HepG2 (cell line): ENCODE measurements around the gene POLDIP3. TPM values are rescaled to one million over a fixed set of nuclear protein-coding genes. Genes with fewer than 3 reads are reported as not detected.

Source experiments
- ATAC-seq: fragments of 200-7000 bp; cut with Tn5 transposase; 3 replicates; pipeline ENCODE4 v1.9.1; 2020; ENCODE audit warnings: mild to moderate bottlenecking, moderate library complexity
- BruUV-seq: library from RNA; stranded (reverse); fragments of 400-500 nt; replicated peaks from 2 replicates; lab custom pipeline; 2021; lab: Mats Ljungman, UMichigan
- CTCF ChIA-PET: fragments of 300-600 bp; formaldehyde crosslinking; extraction: SDS; loops from one replicate; lab custom pipeline; 2021; ENCODE audit warnings: low total read pairs, inconsistent platforms, low intra/inter-chr PET ratio; lab: Yijun Ruan, JAX
- POLR2A ChIA-PET: fragments of 350-600 bp; sonication (Branson Sonifier 250); formaldehyde crosslinking; loops from one replicate; lab custom pipeline; 2020; ENCODE audit warnings: antibody characterized with exemption, inconsistent platforms; lab: Yijun Ruan, JAX
- DNase-seq: peaks from one replicate; pipeline ENCODE4 v3.0.0-alpha.2; 2015; ENCODE audit warnings: low spot score
- FAIRE-seq: peaks from 3 replicates; lab custom pipeline; 2011; peaks lifted over from hg19 to GRCh38; lab: Jason Lieb, UNC
- H2AFZ ChIP-seq: one replicate; pipeline ENCODE4 v1.6.1; 2011; ENCODE audit warnings: low read length, inconsistent platforms
- H3K27ac ChIP-seq: fragments of 300-600 bp; 3 replicates; pipeline ENCODE4 v1.8.0; 2011; ENCODE audit warnings: mixed run types, mild to moderate bottlenecking, mixed read lengths, low read length, inconsistent platforms; ENCODE audit not compliant: insufficient read depth; ENCODE audit errors: extremely low read length
- H3K27me3 ChIP-seq, 2 experiments: fragments of 200-600 bp in 1 of 2; 2 replicates in 1 of 2; 3 replicates in 1 of 2; pipeline versions ENCODE4 v1.6.0 to v1.8.0; 2011; ENCODE audit warnings: low read length in 2 of 2, mild to moderate bottlenecking in 2 of 2, moderate library complexity in 2 of 2, inconsistent platforms in 1 of 2; ENCODE audit not compliant: insufficient read depth in 2 of 2, control insufficient read depth in 1 of 2
- H3K36me3 ChIP-seq, 2 experiments: fragments of 200-600 bp in 1 of 2; replicated peaks in 1 of 2; 2 replicates in 1 of 2; 3 replicates in 1 of 2; pipeline versions ENCODE4 v1.5.1 to v1.8.0; 2011; ENCODE audit warnings: low read length in 2 of 2, inconsistent platforms in 1 of 2; ENCODE audit not compliant: insufficient read depth in 2 of 2, control insufficient read depth in 1 of 2
- H3K4me1 ChIP-seq: 2 replicates; pipeline ENCODE4 v1.5.1; 2012; ENCODE audit warnings: low read length, inconsistent platforms; ENCODE audit not compliant: insufficient read depth
- H3K4me2 ChIP-seq: 2 replicates; pipeline ENCODE4 v1.6.0; 2011; ENCODE audit warnings: low read depth, low read length, inconsistent platforms
- H3K4me3 ChIP-seq, 3 experiments: fragments of 200-600 bp in 1 of 3; sonication (generic), shearing (Covaris generic) in 1 of 3; replicated peaks in 1 of 3; 2 replicates each; pipeline ENCODE4 v1.5.1; 2011 to 2016; ENCODE audit warnings: low read length in 3 of 3, inconsistent platforms in 2 of 3, low read depth in 2 of 3, mild to moderate bottlenecking in 2 of 3, control low read depth in 1 of 3, mixed read lengths in 1 of 3; ENCODE audit not compliant: insufficient read depth in 1 of 3
- H3K79me2 ChIP-seq: one replicate; pipeline ENCODE4 v1.6.1; 2011; ENCODE audit warnings: low read length, inconsistent platforms; ENCODE audit not compliant: insufficient read depth
- H3K9ac ChIP-seq: 2 replicates; pipeline ENCODE4 v1.6.0; 2011; ENCODE audit warnings: mild to moderate bottlenecking, low read depth, low read length, inconsistent platforms; ENCODE audit not compliant: insufficient read depth
- H3K9me3 ChIP-seq: 2 replicates; pipeline ENCODE4 v1.5.1; 2012; ENCODE audit warnings: mild to moderate bottlenecking, low read length
- H4K20me1 ChIP-seq: 2 replicates; pipeline ENCODE4 v1.6.0; 2011; ENCODE audit warnings: inconsistent platforms, mild to moderate bottlenecking, low read length, moderate library complexity; ENCODE audit not compliant: insufficient read depth
- ATM ChIP-seq: fragments of 450-650 bp; IDR thresholded peaks from 2 replicates; pipeline ENCODE4 v1.7.1; 2017; ENCODE audit warnings: mild to moderate bottlenecking, borderline replicate concordance
- HNRNPLL ChIP-seq: fragments of 200-400 bp; formaldehyde crosslinking; IDR thresholded peaks from 2 replicates; pipeline ENCODE4 v1.6.1; 2017; ENCODE audit warnings: mild to moderate bottlenecking, low read depth, low read length; ENCODE audit not compliant: poor library complexity, severe bottlenecking
- NFE2L1 ChIP-seq: sonication (generic); formaldehyde crosslinking; IDR thresholded peaks from 2 replicates; pipeline ENCODE4 v1.4.0; 2020; ENCODE audit warnings: missing genetic modification reagents, mild to moderate bottlenecking, borderline replicate concordance
- PCBP1 ChIP-seq: fragments of 200-400 bp; formaldehyde crosslinking; IDR thresholded peaks from 2 replicates; pipeline ENCODE4 v1.6.1; 2017; ENCODE audit warnings: mild to moderate bottlenecking, low read depth, low read length, borderline replicate concordance
- SIX1 ChIP-seq: sonication (generic); formaldehyde crosslinking; IDR thresholded peaks from 2 replicates; pipeline ENCODE4 v1.4.0; 2020; ENCODE audit warnings: missing genetic modification reagents, borderline replicate concordance
- SNAI1 ChIP-seq: sonication (generic); formaldehyde crosslinking; IDR thresholded peaks from 2 replicates; pipeline ENCODE4 v1.5.0; 2020; ENCODE audit warnings: mild to moderate bottlenecking, missing genetic modification reagents, borderline replicate concordance
- SP4 ChIP-seq: sonication (generic); formaldehyde crosslinking; IDR thresholded peaks from 2 replicates; pipeline ENCODE4 v1.8.1; 2023; ENCODE audit warnings: mild to moderate bottlenecking, missing genetic modification reagents
- TARDBP ChIP-seq: sonication (generic); formaldehyde crosslinking; IDR thresholded peaks from 2 replicates; pipeline ENCODE4 v1.8.0; 2022; ENCODE audit warnings: mild to moderate bottlenecking, missing genetic modification reagents
- TBX2 ChIP-seq: sonication (generic); formaldehyde crosslinking; IDR thresholded peaks from 2 replicates; pipeline ENCODE4 v1.5.0; 2020; ENCODE audit warnings: missing genetic modification reagents, mild to moderate bottlenecking, borderline replicate concordance
- ZMAT3 ChIP-seq: sonication (generic); formaldehyde crosslinking; conservative IDR thresholded peaks from 2 replicates; pipeline ENCODE4 v1.7.0; 2021; ENCODE audit warnings: missing genetic modification reagents
- ZNF12 ChIP-seq: sonication (generic); formaldehyde crosslinking; IDR thresholded peaks from 2 replicates; pipeline ENCODE4 v1.5.0; 2020; ENCODE audit warnings: missing genetic modification reagents
- ZNF121 ChIP-seq: sonication (generic); formaldehyde crosslinking; IDR thresholded peaks from 2 replicates; pipeline ENCODE4 v1.5.0; 2020; ENCODE audit warnings: mild to moderate bottlenecking, missing genetic modification reagents
- ZNF232 ChIP-seq: sonication (generic); formaldehyde crosslinking; IDR thresholded peaks from 2 replicates; pipeline ENCODE4 v1.4.0; 2020; ENCODE audit warnings: missing genetic modification reagents, borderline replicate concordance
- ZNF264 ChIP-seq: sonication (generic); formaldehyde crosslinking; IDR thresholded peaks from 2 replicates; pipeline ENCODE4 v1.4.0; 2020; ENCODE audit warnings: missing genetic modification reagents
- ZNF292 ChIP-seq: sonication (generic); formaldehyde crosslinking; IDR thresholded peaks from 2 replicates; pipeline ENCODE4 v1.8.1; 2022; ENCODE audit warnings: mild to moderate bottlenecking, low read depth, missing genetic modification reagents, borderline replicate concordance
- ZNF501 ChIP-seq: sonication (generic); formaldehyde crosslinking; IDR thresholded peaks from 2 replicates; pipeline ENCODE4 v1.5.1; 2020; ENCODE audit warnings: mild to moderate bottlenecking, moderate library complexity, missing genetic modification reagents
- ZNF652 ChIP-seq: IDR thresholded peaks from 2 replicates; pipeline ENCODE4 v1.6.1; 2016; ENCODE audit warnings: low read depth, borderline replicate concordance
- ZNF75D ChIP-seq: sonication (generic); formaldehyde crosslinking; IDR thresholded peaks from 2 replicates; pipeline ENCODE4 v1.8.1; 2023; ENCODE audit warnings: missing genetic modification reagents, mild to moderate bottlenecking, borderline replicate concordance
- ZNF777 ChIP-seq: sonication (generic); formaldehyde crosslinking; IDR thresholded peaks from 2 replicates; pipeline ENCODE4 v1.4.0; 2020; ENCODE audit warnings: missing genetic modification reagents
- ZNF788 ChIP-seq: sonication (generic); formaldehyde crosslinking; IDR thresholded peaks from 2 replicates; pipeline ENCODE4 v1.5.0; 2020; ENCODE audit warnings: mild to moderate bottlenecking, missing genetic modification reagents, borderline replicate concordance
- ZSCAN12 ChIP-seq: sonication (generic); formaldehyde crosslinking; IDR thresholded peaks from 2 replicates; pipeline ENCODE4 v1.9.0; 2021; ENCODE audit warnings: mild to moderate bottlenecking, missing genetic modification reagents
- WGBS: methylation state at CpG from one replicate; pipeline ENCODE4 v1.1.6; 2017; ENCODE audit warnings: low lambda C conversion rate; 5-methylcytosine and 5-hydroxymethylcytosine counted together
- in situ Hi-C: cut with HindIII; loops from 2 replicates; pipeline ENCODE4 v1.10.0; 2017; ENCODE audit warnings: low pct_unique_long_range_greater_than_20kb; ENCODE audit not compliant: extremely low pct_ligation_motif_present
- intact Hi-C: fragments of 100-400 bp; cut with micrococcal nuclease; formaldehyde crosslinking; loops from one replicate; pipeline ENCODE4 v1.10.0; 2022; ENCODE audit not compliant: unreplicated experiment
- polyA plus RNA-seq, 8 experiments: library from polyadenylated mRNA; depleted of rRNA in 3 of 8; stranded (reverse) in 7 of 8; unstranded in 1 of 8; fragments of >200 nt; fragmentation: Illumina TruSeq in 4 of 8; extraction: Trizol in 4 of 8; gene quantifications; 2 replicates each; pipeline versions ENCODE4 v1.2.1 to v1.2.3, GENCODE V29; 2011 to 2016; ENCODE audit warnings: low read depth in 4 of 8, missing spikeins in 1 of 8, mixed read lengths in 1 of 8; ENCODE audit not compliant: insufficient read depth in 1 of 8
- total RNA-seq, 5 experiments: library from RNA; depleted of rRNA; stranded (reverse); fragments of >200 nt; fragmentation: Illumina TruSeq; extraction: Trizol; gene quantifications; 2 replicates each; pipeline ENCODE4 v1.2.3, GENCODE V29; 2016; ENCODE audit warnings: low read depth in 1 of 5
- TF ChIP-seq, protein P1 (sequence below): sonication (generic); formaldehyde crosslinking; IDR thresholded peaks from 2 replicates; pipeline ENCODE4 v1.8.0; 2022; ENCODE audit warnings: mild to moderate bottlenecking, missing genetic modification reagents
- TF ChIP-seq, protein P2 (sequence below): sonication (generic); formaldehyde crosslinking; IDR thresholded peaks from 2 replicates; pipeline ENCODE4 v1.5.0; 2020; ENCODE audit warnings: mild to moderate bottlenecking, missing genetic modification reagents, moderate library complexity

Gene POLDIP3
- total and polyA plus RNA-seq, 2 of the 13 experiments (the other 11 are each of a cell fraction or from before 2014, with no cell fraction given) = 45.8 to 47.4 TPM

DNA sequence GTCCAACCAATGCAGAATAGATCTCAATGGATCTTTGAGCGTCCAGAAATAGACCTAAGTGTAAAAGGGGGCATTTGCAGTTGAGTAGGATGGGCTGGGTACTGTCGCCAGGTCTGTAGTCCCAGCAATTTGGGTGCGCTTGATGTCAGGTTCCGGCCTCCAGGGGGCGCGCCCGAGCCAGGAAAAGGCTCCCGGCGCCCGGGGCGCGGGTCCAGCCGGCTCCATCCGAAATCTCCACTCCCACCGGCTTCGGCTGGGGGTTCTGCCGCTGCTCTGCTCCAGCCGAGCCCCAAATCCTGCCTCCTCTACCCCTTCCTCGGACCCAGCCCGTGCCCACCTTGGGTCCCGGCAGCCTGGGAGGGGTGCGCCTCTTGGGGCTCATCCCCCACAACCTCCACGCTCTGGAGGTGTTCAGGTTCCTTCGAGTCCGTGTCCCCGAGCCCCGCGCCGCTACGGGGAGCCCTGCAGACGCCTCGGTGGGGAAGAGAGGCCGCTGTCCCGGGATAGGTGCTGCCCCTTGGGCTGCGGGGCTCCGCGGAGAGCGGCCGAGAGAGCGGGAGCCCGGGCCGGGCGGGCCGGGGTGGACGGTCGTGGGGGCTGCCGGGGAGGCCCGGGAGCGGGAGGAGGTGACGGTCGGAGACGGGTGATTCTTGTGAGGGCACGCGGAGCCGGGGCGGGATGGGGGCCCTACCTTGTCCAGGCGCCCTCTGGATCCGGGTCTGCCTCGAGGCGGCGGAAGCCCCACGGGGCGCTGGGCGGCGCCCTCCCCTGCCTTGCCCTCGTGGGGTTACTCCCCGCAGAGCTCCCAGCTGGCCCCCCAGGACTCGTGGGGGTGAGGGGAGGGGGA, 47.5 kb upstream of the POLDIP3 start:
- Histone ChIP-seq H3K27me3 (peaks cover 0 to 14% of the 10 kb centered on the region in 2 experiments; a peak in 1 of 5 replicates), H3K4me3 (peak overlapping the region; percentile 48 to 81 (median 49); a peak in 5 of 6 replicates), H3K9ac (no peak overlapping the region), H3K4me1 (peaks cover 18% of the 10 kb centered on the region), H3K27ac (no peak overlapping the region), H3K79me2 (no peaks in the 10 kb centered on the region), H3K9me3 (no peaks in the 10 kb centered on the region), H3K4me2 (peak overlapping the region; percentile 95), H4K20me1 (no peaks in the 10 kb centered on the region), H2AFZ (no peak overlapping the region), H3K36me3 (no peaks in the 10 kb centered on the region)
- FAIRE-seq (no peak), ATAC-seq (peak; percentile 90), DNase-seq (peak; percentile 54)
- in situ Hi-C loops (no loop called here), intact Hi-C loops (no loop called here)
- WGBS = 13% methylated on average over 7 of the region's 68 CpGs
- CTCF ChIA-PET = interaction anchor here (0.7 to 2.0 kb wide), 4 partner anchors 30 to 118 kb away, joined by 3 to 13 read pairs (median 6); no protein-coding TSS in a partner anchor
- POLR2A ChIA-PET = no interaction called here
- no TSS peak for BruUV-seq
- TF ChIP-seq NFE2L1 (CRISPR knock-in tag) = no peak
- TF ChIP-seq, protein P1, sequence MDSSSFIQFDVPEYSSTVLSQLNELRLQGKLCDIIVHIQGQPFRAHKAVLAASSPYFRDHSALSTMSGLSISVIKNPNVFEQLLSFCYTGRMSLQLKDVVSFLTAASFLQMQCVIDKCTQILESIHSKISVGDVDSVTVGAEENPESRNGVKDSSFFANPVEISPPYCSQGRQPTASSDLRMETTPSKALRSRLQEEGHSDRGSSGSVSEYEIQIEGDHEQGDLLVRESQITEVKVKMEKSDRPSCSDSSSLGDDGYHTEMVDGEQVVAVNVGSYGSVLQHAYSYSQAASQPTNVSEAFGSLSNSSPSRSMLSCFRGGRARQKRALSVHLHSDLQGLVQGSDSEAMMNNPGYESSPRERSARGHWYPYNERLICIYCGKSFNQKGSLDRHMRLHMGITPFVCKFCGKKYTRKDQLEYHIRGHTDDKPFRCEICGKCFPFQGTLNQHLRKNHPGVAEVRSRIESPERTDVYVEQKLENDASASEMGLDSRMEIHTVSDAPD = no peak
- 0 out of 2 replicates have a peak, but pooled peaks have one; percentile 31 for TF ChIP-seq SP4
- no peak for TF ChIP-seq ZSCAN12
- TF ChIP-seq, protein P2, sequence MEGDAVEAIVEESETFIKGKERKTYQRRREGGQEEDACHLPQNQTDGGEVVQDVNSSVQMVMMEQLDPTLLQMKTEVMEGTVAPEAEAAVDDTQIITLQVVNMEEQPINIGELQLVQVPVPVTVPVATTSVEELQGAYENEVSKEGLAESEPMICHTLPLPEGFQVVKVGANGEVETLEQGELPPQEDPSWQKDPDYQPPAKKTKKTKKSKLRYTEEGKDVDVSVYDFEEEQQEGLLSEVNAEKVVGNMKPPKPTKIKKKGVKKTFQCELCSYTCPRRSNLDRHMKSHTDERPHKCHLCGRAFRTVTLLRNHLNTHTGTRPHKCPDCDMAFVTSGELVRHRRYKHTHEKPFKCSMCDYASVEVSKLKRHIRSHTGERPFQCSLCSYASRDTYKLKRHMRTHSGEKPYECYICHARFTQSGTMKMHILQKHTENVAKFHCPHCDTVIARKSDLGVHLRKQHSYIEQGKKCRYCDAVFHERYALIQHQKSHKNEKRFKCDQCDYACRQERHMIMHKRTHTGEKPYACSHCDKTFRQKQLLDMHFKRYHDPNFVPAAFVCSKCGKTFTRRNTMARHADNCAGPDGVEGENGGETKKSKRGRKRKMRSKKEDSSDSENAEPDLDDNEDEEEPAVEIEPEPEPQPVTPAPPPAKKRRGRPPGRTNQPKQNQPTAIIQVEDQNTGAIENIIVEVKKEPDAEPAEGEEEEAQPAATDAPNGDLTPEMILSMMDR (CRISPR knock-in tag) = peak; percentile 69
- TF ChIP-seq SNAI1 (CRISPR knock-in tag) = no peak
- 0 out of 2 replicates have a peak, but pooled peaks have one; percentile 42 for TF ChIP-seq ZMAT3 (CRISPR knock-in tag)
- TF ChIP-seq HNRNPLL = peak; percentile 25
- no peak for TF ChIP-seq ZNF232 (CRISPR knock-in tag)
- TF ChIP-seq ZNF75D (CRISPR knock-in tag) = no peak
- TF ChIP-seq ZNF12 (CRISPR knock-in tag) = no peak
- TF ChIP-seq ZNF777 (CRISPR knock-in tag) = peak; percentile 72
- TF ChIP-seq ZNF788 (CRISPR knock-in tag) = no peak
- TF ChIP-seq ZNF501 (CRISPR knock-in tag) = peak; percentile 76
- TF ChIP-seq ZNF121 = no peak
- TF ChIP-seq ZNF264 (CRISPR knock-in tag) = no peak
- TF ChIP-seq ZNF652 (CRISPR knock-in tag) = no peak
- no peak for TF ChIP-seq SIX1
- no peak for TF ChIP-seq PCBP1
- no peak for TF ChIP-seq ATM
- no peak for TF ChIP-seq ZNF292 (CRISPR knock-in tag)
- TF ChIP-seq TARDBP = no peak
- TF ChIP-seq TBX2 = no peak
